ENCODE results near the gene NDUFB3.

- TF ChIP-seq POLR2AphosphoS5 (IDR thresholded peaks at IDR 0.05; ENCODE audit: insufficient read depth, low read depth, low read length) (no peak), CTCF (IDR thresholded peaks at IDR 0.05; ENCODE audit: extremely low read depth in 1 of 2, insufficient read depth in 1 of 2, low read depth in 1 of 2, low read length in 2 of 2) (no peak)
Measured at GRCh38 chr2:201070948-201071478, 788 bp upstream of the NDUFB3 start.
